Lower leg skin (tissue), 3 donors: Measurements from ENCODE around the gene EVL.

ENCODE experiments used
- CTCF ChIP-seq, 3 donors: fragments of 450-650 bp; IDR thresholded peaks; one replicate each; pipeline ENCODE4 v1.5.1; 2016; ENCODE audit warnings: antibody characterized with exemption in 3 of 3, mild to moderate bottlenecking in 3 of 3, moderate library complexity in 2 of 3
- POLR2A ChIP-seq, 2 donors: fragments of 450-650 bp; IDR thresholded peaks; one replicate each; pipeline ENCODE4 v1.6.1; 2016 to 2017; ENCODE audit warnings: antibody characterized with exemption in 2 of 2, mild to moderate bottlenecking in 1 of 2, moderate library complexity in 1 of 2

GRCh38 chr14:100159865-100160533, 94.8 kb downstream of the EVL start:
- TF ChIP-seq CTCF (IDR thresholded peaks at IDR 0.05), result no peak
- no peak for TF ChIP-seq POLR2A (IDR thresholded peaks at IDR 0.05)
